ENCODE results near the gene OTX2.

OTX2 gene

GRCh38 chr14:56794557-56795283 is 15.6 kb downstream of the OTX2 start:
- DNase-seq: no peak

- no peak for DNase-seq
Measured at GRCh38 chr14:56794088-56794556, 16.2 kb downstream of the OTX2 start.

DNA sequence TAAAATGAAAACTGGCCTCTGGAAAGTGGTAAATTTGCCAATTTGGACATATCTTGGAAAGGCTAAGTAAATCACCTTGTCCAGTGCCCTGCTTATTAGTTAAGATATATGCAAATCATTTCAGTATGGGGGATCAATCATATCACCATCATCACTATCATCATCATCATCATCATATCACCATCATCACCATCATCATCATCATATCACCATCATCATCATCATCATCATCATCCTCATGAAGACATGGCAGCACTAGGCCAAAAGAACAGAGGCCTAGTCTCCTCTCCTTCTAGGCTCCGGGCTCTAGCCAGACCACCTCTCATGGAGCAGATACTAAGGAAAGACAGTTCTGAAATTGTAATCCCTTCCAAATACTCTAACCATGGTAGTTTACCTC is 20.3 kb downstream of the OTX2 start:
- no peak for DNase-seq

- DNase-seq: no peak
Measured at GRCh38 chr14:56787530-56787929, 22.7 kb downstream of the OTX2 start.

- DNase-seq: no peak
Measured at GRCh38 chr14:56782711-56783110, 27.6 kb downstream of the OTX2 start.

DNA sequence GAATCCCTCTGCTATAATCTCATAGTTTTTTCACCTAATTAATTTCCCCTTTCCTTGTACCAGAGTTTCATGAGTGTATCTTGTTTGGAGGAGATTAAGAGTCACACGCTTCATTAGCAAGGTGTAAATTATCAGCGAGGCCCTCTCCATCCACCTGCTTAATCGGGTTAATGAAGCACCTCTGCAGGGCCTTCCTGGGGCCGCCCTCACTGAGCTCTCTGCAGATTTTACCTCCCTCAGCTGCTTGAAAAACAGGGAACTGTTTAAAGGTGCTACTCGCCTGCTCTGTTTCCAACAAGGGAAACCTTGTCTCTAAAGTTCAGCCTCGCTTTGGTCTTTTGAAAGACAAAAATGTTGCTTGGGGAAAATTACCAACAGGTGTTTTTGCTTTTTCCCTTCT is 35.8 kb downstream of the OTX2 start:
- DNase-seq: no peak

DNA sequence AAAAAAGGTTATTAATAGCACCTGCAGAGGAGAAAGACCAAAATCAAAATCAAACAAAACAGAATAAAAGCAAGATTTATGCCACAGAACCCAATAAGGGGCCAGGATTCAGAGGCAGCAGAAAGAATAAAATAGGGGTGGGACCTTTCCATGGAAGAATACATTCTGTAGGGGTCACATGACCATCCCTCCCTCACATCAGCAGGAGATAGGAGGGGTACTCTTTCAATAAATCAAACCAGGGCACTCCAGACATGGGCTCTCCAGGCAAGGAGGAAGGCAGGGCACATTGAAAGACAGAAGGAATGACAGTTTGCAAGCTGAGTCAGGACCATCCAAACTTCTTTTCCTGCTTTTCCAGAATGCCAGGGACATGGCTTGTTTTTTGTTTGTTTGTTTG is 39.8 kb downstream of the OTX2 start:
- no peak for DNase-seq

GRCh38 chr14:56760164-56760914 is 49.9 kb downstream of the OTX2 start:
- no peak for DNase-seq

DNA sequence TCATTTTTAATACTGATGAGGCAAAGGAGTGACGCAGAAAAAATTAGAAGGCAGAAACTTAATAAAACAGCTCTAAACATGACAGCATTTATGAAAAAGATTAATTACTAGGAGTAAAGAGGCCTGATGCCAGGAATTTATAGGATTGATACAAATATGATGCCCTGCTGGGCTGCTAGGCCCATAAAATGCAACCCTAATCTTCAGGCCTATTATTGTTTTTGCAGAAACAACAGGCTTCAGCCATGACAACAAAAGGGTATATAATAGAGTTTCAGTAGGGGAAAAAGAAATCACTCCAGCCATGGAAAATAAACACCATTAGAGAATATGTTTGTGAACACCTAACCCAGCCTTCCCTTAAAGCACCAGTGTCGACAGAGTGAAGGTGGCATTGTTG is 50.6 kb downstream of the OTX2 start:
- DNase-seq: no peak

- no peak for DNase-seq
Measured at GRCh38 chr14:56759094-56759493, 51.2 kb downstream of the OTX2 start.

- no peak for DNase-seq
Measured at GRCh38 chr14:56754921-56755320, 55.4 kb downstream of the OTX2 start.

DNA sequence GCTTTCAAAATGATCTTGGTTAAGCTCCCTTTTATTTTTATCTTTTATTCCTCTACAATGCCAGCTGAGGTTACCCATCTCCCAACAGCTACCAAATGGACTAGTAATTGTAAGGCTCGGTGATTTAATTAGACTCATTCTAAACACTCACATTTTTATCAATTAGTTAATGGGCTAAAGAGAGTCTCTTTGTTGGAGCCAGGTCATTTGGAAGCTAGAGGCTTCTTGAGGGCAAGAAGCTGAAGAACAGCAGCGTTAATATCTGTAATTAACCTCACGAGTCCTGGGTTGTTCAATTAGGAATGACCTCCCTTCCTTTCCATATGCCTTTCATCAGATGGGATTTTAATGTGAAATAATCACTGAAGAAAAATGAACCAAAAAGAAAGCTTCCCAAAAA is 56.9 kb downstream of the OTX2 start:
- DNase-seq: no peak

- DNase-seq: no peak
Measured at GRCh38 chr14:56752428-56752827, 57.9 kb downstream of the OTX2 start.

- DNase-seq: no peak
Measured at GRCh38 chr14:56751471-56751870, 58.8 kb downstream of the OTX2 start.
